Right hindlimb (tissue), 1 donor: ENCODE data around the gene UNC13B.
"Not testable (repeated sequence)": the region's sequence is repeated elsewhere in the genome, so short reads cannot be mapped to it uniquely, and the experiment has no call there.

Experiments
- DNase-seq: peaks from one replicate; pipeline ENCODE4 v3.0.0-alpha.2; 2018

UNC13B gene

GRCh38 chr9:35161713-35162604, at the start of gene UNC13B:
TSS of gene UNC13B (plus strand) at chr9:35162009. CDS start at chr9:35162284, 275 bp downstream.
- DNase-seq, result peak; percentile 94

DNA sequence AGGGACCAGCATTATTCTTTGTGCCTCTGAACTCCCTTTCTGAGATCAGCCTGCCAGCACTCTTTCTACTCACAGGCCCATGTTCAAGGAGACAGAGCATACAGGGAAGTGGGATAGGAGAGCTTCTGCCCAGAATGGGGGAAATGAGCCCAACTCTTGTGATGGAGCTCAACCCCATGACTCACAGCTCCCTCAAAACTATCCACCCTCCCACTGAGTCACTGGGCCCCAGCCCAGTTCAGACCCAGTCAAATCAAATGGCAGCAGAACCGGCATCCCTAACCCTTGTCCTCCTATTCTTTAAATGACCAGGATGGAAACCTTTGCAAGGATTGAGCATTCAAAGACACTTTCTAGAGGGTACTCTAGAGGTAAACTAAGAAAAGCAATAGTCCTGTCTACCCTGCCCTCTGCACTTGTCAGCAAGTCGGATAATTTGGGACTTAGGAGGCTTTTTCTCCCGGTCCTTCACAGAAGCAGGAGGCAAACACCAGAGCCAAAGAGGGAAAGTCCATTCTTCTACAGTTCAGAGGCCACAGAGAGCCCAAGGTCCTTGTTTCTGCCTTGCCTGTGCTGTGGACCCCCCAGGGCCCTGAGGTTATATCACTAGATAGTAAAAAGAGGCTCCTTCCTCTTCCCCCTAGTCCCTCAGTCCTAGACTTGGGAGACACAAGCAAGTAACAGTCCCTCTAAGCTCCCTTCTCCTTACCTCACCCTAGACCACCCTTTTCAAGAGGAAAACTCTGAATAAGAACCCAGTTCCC, 49.4 kb upstream of the UNC13B start:
- DNase-seq, result no peak

- DNase-seq, result peak; percentile 92
Observed at GRCh38 chr9:35114113-35114839, 47.5 kb upstream of the UNC13B start.

- peak; percentile 62 for DNase-seq
Observed at GRCh38 chr9:35114840-35115628, 46.8 kb upstream of the UNC13B start.

DNA sequence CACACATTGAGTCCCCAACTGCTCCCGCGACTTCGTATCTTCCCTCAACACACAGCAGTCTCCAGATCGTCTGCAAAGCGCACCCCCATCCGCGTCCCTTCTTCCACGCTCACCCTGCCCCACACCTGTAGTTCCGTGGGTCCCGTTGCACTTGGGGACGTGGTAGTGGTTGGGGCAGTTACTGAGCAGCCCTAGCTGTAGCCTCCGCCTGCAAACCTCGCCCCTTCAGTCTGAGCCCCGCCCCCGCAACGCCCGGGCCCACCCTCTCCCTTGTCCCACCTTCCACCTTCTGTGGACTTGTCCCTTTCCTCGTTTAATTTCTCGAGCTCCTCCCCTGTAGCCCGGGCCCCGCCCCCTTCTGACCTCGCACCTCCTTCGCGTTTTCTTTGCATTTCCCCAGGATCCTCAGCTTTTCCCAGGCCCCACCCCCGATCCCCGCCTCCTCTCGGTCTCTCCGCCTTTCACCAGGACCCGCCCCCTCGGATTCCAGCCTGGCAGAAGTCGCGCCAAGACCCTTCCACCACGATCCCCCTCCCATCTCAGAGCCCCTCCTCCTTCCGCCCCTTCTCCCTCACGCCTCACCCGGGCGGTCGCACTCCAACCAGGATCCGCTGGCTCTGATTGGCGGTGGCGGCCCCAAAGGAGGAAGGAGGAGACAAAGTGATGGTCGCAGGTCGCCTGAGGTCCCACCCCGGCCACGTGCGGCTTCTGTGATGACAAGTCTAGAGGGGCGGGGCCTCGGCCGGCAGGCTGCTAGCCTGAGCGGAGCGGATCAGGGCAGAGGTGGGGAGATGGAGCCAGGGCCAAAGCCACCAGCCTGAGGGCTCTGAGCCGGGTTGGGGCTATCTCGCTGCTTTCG, 45.9 kb upstream of the UNC13B start, which contains the start of gene ATOSB:
ATOSB (minus strand) TSS at position 183 of the 859 bp plus-strand sequence. CDS start 7,588 bp downstream, outside the sequence.
- DNase-seq, result peak; percentile 99

DNA sequence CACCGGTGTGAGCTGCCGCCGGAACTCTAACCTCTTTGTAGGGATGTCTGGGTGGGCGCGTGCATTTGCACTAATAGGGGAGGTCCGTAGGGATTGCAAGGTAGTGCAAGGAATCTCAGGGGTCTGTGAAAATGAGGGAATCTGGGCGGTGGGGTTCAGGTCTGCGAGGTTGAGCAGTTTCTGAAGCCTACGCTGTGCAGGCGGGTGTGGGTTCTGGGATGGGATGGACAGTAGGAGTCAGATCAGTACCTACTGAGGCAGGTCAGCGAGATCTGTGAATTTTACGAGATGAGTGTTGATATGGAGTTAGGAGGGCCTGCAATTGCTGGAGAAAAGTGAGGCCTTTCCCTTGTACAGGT, 45.3 kb upstream of the UNC13B start:
- no peak for DNase-seq

- peak; percentile 92 for DNase-seq
Observed at GRCh38 chr9:35116898-35117551, 44.8 kb upstream of the UNC13B start.

- no peak for DNase-seq
Observed at GRCh38 chr9:35134920-35135319, 26.9 kb upstream of the UNC13B start.

DNA sequence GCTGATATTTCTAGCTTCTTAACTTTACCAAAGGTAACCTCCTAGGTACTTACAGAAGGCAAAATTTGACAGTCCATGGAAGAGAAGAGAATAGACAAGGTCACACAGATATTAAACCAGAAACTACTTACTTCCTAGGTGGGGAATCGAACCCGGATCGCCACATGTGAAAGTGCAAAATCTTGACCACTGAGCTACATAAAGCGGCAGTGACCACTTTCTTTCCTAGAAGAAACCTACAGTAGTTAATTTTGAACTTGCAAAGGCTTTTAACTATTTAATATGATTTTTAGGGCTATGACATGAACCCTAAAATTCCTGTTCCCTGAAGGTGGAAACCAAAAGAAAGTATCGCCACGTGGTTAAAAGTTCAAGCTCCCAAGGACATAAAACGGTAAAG, 25.8 kb upstream of the UNC13B start:
- DNase-seq, result no peak

GRCh38 chr9:35136866-35137265, 24.9 kb upstream of the UNC13B start:
- DNase-seq, result no peak

- no peak for DNase-seq
Observed at GRCh38 chr9:35140093-35140492, 21.7 kb upstream of the UNC13B start.

DNA sequence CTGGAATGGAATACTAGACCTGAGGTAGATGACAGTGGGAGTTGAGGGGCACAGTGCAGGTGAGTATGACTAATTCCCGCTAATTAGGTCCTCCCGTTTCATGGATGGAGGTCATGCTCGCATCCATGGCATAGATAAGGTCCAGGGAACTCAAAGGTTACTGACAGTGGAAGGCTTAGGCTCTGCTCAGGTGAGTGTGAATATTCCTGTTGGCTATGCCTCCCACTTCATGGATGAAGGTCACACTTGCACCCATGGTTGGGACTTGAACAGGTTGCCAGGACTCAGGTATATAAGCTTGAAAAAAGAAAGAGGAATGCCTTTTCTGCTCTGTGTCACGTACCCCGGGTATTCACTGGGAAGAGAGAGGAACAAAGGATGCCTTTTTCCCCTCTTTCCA, 19.8 kb upstream of the UNC13B start:
- DNase-seq, result no peak

GRCh38 chr9:35147941-35148563, 13.8 kb upstream of the UNC13B start:
- DNase-seq, result not testable (repeated sequence)

- DNase-seq, result no peak
Observed at GRCh38 chr9:35152926-35153325, 8.9 kb upstream of the UNC13B start.

GRCh38 chr9:35156781-35157180, 5.0 kb upstream of the UNC13B start:
- no peak for DNase-seq

DNA sequence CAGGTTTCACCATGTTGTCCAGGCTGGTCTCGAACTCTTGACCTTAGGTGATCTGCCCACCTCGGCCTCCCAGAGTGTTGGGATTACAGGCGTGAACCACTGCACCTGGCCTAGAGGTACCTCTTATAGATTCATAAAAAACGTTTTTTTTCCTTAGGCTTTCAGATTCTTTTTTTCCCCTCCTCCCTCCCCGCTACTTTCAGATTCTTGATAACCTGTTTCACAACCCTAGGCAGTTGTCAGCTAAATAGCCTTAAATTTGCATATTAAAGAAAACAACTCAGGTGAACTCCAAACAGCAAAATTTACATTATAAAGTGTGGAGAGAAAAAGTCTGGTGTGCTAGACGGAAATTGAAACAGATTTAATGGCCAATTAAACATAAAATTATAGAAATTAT, 4.0 kb upstream of the UNC13B start:
- not testable (repeated sequence) for DNase-seq

- DNase-seq, result no peak
Observed at GRCh38 chr9:35158501-35159280, 3.1 kb upstream of the UNC13B start.

GRCh38 chr9:35162605-35163315, 951 bp downstream of the UNC13B start:
- DNase-seq, result no peak

GRCh38 chr9:35163413-35163812, 1.6 kb downstream of the UNC13B start:
- no peak for DNase-seq
